Ishikawa (cell line): ENCODE measurements around the gene ARPC5.

Source experiments
- EP300 ChIP-seq: IDR thresholded peaks from 2 replicates; pipeline ENCODE4 v1.6.1; 2012; ENCODE audit warnings: borderline replicate concordance
- FOXM1 ChIP-seq: IDR thresholded peaks from 2 replicates; pipeline ENCODE4 v1.6.1; 2012; ENCODE audit warnings: low read depth, borderline replicate concordance
- NFIC ChIP-seq: IDR thresholded peaks from 2 replicates; pipeline ENCODE4 v1.6.1; 2012
- REST ChIP-seq: IDR thresholded peaks from 2 replicates; pipeline ENCODE4 v1.6.1; 2012; ENCODE audit warnings: low read depth, mild to moderate bottlenecking

- TF ChIP-seq EP300 (no peak), NFIC (no peak), REST (no peak), FOXM1 (no peak)
These were observed 39.1 kb downstream of the ARPC5 start for GRCh38 chr1:183596500-183596899.
